Neural progenitor cell (in vitro differentiated cells): Measurements from ENCODE around the gene FLRT2.

Source experiments
- EZH2 ChIP-seq: fragments of 200-600 bp; sonication (generic); IDR thresholded peaks from 2 replicates; pipeline ENCODE4 v1.6.1; 2017; ENCODE audit warnings: antibody characterized with exemption, mild to moderate bottlenecking, moderate library complexity
- TF ChIP-seq, protein P1 (sequence below): fragments of 200-600 bp; sonication (generic); IDR thresholded peaks from 2 replicates; pipeline ENCODE4 v1.5.1; 2017; ENCODE audit warnings: antibody characterized with exemption, mild to moderate bottlenecking

DNA sequence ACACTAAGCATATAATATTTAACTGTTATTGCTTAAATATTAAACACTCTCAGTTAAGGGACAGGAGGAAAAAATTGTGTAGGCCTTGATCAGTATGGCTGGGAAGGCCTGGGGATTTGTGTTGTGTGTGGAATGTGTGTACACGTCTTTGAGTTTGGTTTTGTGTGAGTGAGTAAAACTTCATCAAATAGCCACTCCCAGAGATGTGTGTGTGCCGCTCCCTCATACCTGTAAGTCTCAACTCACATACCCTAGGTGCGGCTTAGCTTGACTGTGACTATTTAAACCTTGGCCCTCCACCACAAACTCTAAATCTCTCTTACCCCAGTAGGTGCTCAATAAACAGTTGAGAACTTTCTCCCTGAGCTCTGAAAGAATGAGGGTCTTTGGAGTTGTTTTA lies 64.3 kb downstream of the FLRT2 start:
- TF ChIP-seq, protein P1, sequence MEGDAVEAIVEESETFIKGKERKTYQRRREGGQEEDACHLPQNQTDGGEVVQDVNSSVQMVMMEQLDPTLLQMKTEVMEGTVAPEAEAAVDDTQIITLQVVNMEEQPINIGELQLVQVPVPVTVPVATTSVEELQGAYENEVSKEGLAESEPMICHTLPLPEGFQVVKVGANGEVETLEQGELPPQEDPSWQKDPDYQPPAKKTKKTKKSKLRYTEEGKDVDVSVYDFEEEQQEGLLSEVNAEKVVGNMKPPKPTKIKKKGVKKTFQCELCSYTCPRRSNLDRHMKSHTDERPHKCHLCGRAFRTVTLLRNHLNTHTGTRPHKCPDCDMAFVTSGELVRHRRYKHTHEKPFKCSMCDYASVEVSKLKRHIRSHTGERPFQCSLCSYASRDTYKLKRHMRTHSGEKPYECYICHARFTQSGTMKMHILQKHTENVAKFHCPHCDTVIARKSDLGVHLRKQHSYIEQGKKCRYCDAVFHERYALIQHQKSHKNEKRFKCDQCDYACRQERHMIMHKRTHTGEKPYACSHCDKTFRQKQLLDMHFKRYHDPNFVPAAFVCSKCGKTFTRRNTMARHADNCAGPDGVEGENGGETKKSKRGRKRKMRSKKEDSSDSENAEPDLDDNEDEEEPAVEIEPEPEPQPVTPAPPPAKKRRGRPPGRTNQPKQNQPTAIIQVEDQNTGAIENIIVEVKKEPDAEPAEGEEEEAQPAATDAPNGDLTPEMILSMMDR: no peak
- no peak for TF ChIP-seq EZH2
